DMS 273 (cell line): ENCODE data around the gene UBE4B.
"Not testable (repeated sequence)": the region's sequence is repeated elsewhere in the genome, so short reads cannot be mapped to it uniquely, and the experiment has no call there.

ENCODE experiments used
- DNase-seq: peaks from one replicate; lab custom pipeline; 2025; ENCODE audit not compliant: unreplicated experiment; lab: John Stamatoyannopoulos, UW

Gene UBE4B

DNA sequence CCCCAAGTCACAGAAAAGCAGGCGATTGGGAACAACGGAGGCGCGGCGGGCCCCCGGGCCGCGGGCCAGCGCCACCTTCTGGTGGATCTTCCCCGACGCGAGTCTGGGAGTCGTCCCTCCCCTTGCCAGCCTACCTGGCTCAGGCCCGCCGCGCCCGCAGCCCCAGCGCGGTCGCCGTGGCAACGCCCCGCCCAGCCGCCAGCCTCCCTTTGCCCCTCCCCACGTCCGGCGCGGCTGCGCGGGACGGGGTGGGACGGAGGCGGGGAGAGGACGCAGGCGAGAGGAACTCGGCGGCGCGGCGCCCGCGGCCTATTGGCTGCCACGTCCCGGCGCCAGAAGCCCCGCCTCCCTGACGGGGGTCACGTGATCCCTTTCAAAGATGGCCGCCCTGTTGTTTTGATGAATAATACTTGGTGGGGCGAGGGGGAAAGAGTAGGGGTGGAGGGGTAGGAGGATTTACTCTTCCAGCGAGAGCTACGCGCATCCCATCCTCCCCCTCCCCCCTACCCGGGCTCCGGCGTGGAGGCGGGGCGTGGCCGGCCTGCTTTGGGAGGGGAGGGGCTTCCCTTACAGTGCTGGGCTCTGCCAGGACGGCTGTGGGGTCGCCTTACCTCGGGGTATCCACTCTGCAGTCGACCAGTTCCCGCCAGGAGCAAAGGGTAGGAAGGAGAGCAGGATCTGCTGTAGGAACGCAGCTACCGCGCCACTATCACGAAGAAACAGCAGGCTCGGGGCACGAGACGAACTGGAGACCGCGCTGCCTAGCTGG lies at the start of gene UBE4B:
TSS of gene UBE4B (plus strand) at position 369 of the 769 bp plus-strand sequence. CDS start 713 bp downstream, outside the sequence.
- DNase-seq = peak; percentile 99

DNA sequence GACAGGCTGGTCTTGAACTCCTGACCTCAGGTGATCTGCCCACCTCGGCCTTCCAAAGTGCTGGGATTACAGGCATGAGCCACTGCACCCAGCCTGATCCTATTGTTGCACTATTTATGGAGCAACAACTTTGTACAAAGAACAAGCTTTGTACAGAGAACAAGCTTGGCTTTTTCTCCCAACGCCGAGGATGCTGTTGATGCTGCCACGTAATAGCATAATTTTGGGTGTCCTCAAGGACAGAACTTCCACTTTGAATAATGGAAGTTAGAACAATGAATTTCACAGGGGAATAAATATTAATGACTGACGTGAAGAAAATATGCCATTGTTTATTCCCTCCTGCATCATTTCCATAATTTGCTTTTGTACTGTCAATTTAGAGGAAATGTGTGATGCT lies 48.5 kb upstream of the UBE4B start:
- no peak for DNase-seq

DNA sequence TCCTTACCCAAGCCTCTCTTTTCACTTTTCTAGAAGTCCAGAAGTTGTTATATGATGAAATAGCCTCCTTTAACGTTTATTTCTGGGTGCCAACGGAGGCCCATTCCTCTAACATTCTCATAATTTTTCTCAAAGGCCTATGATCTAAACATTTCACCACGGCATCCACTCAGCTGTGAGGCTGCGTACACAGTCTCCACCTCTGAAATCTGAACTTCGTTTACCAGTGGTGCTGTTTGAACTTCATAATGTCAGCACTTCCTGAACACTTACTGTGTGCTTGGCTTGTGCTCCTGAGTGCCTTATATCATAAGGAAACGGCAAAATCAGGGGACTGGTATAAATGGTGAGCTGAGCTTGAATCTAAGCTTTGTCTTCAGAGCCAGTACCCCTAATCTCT lies 47.8 kb upstream of the UBE4B start:
- no peak for DNase-seq

DNA sequence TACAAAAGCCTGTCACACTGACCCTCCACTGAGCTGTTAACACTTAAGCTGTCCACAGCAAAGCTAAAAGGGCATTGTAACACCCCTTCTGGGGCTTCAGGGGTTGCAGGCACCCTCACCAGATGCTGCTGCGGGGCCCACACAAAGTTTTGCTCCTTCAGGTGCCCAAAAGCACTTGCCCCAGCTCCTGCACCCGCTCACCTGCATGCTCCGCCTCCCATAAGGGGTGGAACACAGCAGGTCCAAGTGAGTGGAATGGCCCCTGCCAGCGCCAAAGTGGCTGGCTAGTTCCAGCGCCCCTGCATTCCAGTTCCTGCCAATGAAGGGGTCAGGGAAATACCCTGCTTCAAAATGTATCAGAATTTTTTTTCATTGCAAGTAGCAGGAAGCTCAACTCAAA lies 43.0 kb upstream of the UBE4B start:
- DNase-seq = no peak

DNA sequence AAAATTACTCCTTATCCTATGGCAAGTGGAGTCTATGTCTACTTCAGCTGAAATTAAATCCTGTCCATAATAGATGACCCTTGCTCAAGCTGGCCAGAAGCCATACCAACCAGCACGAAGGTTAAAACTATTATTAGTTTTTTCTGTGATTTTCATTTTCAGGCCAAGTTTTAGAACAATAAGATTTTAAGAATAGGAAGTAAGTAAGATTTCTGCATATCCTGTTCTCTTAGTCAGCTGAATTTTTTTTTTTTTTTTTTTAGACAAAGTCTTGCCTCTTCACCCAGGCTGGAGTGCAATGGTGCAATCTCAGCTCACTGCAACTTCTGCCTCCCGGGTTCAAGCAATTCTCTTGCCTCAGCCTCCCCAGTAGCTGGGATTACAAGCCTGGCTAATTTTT lies 41.8 kb upstream of the UBE4B start:
- DNase-seq = no peak

DNA sequence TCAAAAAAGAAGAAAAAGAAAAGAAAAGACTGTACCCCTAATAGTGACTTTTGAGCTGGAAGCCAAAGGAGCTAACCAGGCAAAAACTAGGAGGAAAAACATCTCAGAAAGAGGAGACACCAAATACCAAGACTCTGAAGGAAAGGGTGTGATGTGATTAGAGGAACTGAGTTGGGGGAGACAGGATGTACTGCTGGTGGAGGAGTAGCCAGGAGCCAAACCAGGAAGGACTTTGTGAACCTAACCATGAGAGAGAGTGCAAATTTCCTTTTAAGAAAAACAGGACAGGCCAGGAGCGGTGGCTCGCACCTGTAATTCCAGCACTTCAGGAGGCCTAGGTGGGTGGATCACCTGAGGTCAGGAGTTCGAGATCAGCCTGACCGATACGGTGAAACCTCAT lies 39.8 kb upstream of the UBE4B start:
- no peak for DNase-seq

DNA sequence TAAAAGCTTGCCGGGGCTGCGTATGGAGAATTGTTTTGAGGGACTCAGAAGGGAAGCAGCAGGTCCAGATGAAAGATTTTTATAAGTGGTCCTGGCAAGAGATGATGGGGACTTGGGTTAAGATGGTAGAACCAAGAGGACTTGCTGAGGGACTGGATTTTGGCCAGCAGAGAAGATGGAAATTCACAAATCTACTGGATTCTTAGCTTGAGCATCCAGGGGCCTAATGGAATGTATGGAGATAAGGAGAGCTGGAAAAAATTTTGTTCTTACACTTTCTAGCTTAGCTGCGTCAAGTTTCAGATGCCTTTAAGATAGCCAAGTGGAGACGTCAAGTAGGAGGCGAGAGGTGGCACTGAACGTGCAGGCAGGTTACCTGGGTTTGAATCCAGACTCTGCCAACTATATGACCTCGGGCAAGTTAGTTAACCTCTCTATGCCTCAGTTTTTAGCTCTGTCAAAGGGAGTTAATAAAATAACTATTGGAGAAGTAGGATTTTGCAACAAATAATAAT lies 39.1 kb upstream of the UBE4B start:
- DNase-seq = no peak

- DNase-seq = peak; percentile 58
Measured at GRCh38 chr1:9996624-9997582, 35.9 kb upstream of the UBE4B start, which contains the start of gene RBP7. TSS of gene RBP7 (plus strand) at chr1:9997228. CDS start at chr1:9997259, 31 bp downstream.

- peak; percentile 16 for DNase-seq
Measured at GRCh38 chr1:10001016-10001665, 31.6 kb upstream of the UBE4B start.

GRCh38 chr1:10005248-10005647 lies 27.5 kb upstream of the UBE4B start:
- DNase-seq = not testable (repeated sequence)

DNA sequence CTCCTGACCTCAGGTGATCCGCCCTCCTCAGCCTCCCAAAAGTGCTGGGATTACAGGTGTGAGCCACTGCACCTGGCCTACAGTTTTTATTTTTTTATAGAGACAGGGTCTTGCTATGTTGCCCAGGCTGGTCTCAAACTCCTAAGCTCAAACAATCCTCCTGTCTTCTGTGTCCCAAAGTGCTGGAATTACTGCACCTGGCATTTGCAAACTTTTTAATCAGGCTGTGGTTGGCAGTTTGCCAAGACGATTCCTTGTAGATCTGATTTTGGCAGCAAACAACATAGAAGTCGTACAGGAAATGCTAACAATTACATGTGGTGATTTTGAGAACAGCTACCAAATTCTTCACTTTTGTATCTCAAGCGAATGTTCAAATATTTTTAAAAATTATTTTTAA lies 25.6 kb upstream of the UBE4B start:
- DNase-seq = peak; percentile 31

- no peak for DNase-seq
Measured at GRCh38 chr1:10014016-10014415, 18.7 kb upstream of the UBE4B start.

DNA sequence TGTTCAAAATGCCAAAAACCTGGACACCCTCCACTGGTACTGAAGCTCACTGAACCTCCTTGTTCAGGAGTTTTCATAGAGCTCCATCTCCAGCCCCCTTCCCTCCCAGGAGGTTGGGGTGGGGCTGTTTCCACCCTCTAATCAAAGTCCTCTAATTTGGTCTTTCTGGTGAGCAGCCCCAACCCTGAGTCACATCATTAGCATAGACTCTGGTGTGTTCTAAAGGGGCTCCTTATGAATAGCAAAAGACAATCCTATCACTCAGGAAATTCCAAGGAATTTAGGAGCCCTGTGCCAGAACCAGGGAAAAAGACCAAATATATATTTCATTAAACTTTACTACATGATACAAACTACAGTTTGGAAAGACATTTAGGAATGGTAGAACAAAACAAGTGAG lies 13.2 kb upstream of the UBE4B start:
- DNase-seq = no peak

DNA sequence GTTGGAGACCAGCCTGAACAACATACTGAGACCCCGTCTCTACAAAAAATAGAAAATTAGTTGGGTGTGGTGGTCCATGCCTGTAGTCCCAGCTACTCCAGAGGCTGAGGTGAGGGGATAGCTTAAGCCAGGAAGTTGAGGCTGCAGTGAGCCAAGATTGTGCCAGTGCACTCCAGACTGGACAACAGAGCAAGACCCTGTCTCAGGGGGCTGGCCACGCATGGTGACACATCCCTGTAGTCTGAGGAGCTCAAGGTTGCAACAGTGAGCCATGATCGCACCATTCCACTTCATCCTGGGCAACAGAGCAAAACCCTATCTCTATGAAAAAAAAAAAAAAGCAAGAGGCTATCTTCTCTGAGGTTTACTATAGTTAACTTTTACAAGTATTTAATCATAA lies 12.7 kb upstream of the UBE4B start:
- DNase-seq = no peak

- DNase-seq = not testable (repeated sequence)
Measured at GRCh38 chr1:10020678-10021077, 12.1 kb upstream of the UBE4B start.

DNA sequence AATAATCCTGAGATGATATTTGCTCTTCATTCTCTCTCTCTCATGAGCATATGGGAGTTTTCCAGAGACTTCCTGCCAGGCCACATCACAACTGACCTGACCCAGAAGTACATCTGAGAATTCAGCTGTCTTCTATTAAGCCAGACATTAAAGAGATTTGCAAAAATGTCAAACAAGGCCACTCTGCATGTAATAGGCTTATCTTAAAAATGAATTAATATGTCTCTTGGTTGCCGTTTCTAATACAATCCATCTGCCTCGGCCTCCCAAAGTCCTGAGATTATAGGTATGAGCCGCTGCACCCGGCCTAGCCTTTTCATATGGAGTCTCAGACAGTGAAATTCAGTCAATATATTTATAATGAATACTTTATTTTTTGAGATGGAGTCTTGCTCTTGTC lies 10.8 kb upstream of the UBE4B start:
- not testable (repeated sequence) for DNase-seq

GRCh38 chr1:10022656-10023055 lies 10.1 kb upstream of the UBE4B start:
- DNase-seq = no peak

- no peak for DNase-seq
Measured at GRCh38 chr1:10025354-10025753, 7.4 kb upstream of the UBE4B start.

GRCh38 chr1:10027027-10027426 lies 5.7 kb upstream of the UBE4B start:
- no peak for DNase-seq

DNA sequence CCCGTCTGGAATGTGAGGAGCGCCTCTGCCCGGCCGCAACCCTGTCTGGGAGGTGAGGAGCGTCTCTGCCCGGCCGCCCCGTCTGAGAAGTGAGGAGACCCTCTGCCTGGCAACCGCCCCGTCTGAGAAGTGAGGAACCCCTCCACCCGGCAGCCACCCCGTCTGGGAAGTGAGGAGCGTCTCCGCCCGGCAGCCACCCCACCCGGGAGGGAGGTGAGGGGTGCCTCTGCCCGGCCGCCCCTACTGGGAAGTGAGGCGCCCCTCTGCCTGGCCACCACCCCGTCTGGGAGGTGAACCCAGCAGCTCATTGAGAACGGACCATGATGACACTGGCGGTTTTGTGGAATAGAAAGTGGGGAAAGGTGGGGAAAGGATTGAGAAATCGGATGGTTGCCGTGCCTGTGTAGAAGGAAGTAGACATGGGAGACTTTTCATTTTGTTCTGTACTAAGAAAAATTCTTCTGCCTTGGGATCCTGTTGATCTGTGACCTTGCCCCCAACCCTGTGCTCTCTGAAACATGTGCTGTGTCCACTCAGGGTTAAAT lies 3.7 kb upstream of the UBE4B start:
- not testable (repeated sequence) for DNase-seq

DNA sequence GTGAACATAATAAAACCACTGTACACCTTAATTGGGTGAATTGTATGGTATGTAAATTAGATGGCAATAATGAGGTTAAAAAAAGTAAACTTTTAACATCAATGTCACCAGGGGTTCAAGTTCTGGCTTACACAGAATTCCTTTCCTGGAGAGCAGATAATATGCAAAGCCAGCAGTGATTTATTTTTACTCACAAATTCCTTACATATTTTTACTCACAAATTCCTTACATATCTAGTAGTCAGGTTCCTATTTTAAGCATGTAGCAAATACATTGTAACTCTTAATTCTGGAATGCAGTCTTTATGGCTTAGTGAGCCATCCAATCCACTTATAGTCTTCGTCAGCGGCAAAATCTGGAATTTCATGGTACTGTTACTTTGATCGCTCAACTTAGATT lies 1.3 kb upstream of the UBE4B start:
- no peak for DNase-seq
